H1 (cell line): ENCODE data around the gene SLC1A1. TPM values are rescaled to one million over a fixed set of nuclear protein-coding genes. Genes with fewer than 3 reads are reported as not detected.

ENCODE experiments used
- CTCF ChIA-PET: fragments of 300-600 bp; sonication (Branson Sonifier 250); formaldehyde crosslinking; loops from one replicate; lab custom pipeline; 2021; ENCODE audit not compliant: partially characterized antibody; lab: Charles Lee
- POLR2A ChIA-PET: fragments of 300-600 bp; sonication (Branson Sonifier 250); formaldehyde crosslinking; loops from one replicate; lab custom pipeline; 2021; ENCODE audit warnings: inconsistent platforms; ENCODE audit not compliant: partially characterized antibody; lab: Charles Lee
- DNase-seq, 2 experiments: peaks; one replicate each; pipeline versions ENCODE4 v3.0.0 to v3.0.0-alpha.2; 2010 to 2022; ENCODE audit warnings: low spot score in 2 of 2, low read depth in 1 of 2, mixed read lengths in 1 of 2
- FAIRE-seq: peaks from 2 replicates; lab custom pipeline; 2011; peaks lifted over from hg19 to GRCh38; lab: Jason Lieb, UNC
- H2AFZ ChIP-seq: 2 replicates; pipeline ENCODE4 v1.8.1; 2012; ENCODE audit warnings: low read length, inconsistent platforms
- H2AK5ac ChIP-seq: 2 replicates; pipeline ENCODE4 v1.6.1; 2013; ENCODE audit warnings: low read depth, low read length
- H2BK120ac ChIP-seq: replicated peaks from 2 replicates; pipeline ENCODE3; 2013; ENCODE audit warnings: low read depth, low read length, inconsistent platforms
- H2BK12ac ChIP-seq: 2 replicates; pipeline ENCODE4 v1.6.1; 2013; ENCODE audit warnings: low read depth, low read length
- H2BK15ac ChIP-seq: 2 replicates; pipeline ENCODE4 v1.6.1; 2013; ENCODE audit warnings: low read length
- H2BK20ac ChIP-seq: 2 replicates; pipeline ENCODE4 v1.6.1; 2013; ENCODE audit warnings: low read length
- H2BK5ac ChIP-seq: 2 replicates; pipeline ENCODE4 v1.6.1; 2013; ENCODE audit warnings: low read depth, low read length
- H3K14ac ChIP-seq: 2 replicates; pipeline ENCODE4 v1.6.1; 2013; ENCODE audit warnings: inconsistent platforms; ENCODE audit not compliant: insufficient read length
- H3K18ac ChIP-seq: 2 replicates; pipeline ENCODE4 v1.6.1; 2013; ENCODE audit warnings: low read length; ENCODE audit errors: extremely low read depth
- H3K23ac ChIP-seq: 2 replicates; pipeline ENCODE4 v1.6.1; 2013; ENCODE audit warnings: inconsistent platforms; ENCODE audit not compliant: insufficient read length
- H3K23me2 ChIP-seq: 2 replicates; pipeline ENCODE4 v1.6.1; 2013; ENCODE audit warnings: low read depth, low read length
- H3K27ac ChIP-seq: 2 replicates; pipeline ENCODE4 v1.6.1; 2011; ENCODE audit warnings: low read depth, low read length, inconsistent platforms
- H3K27me3 ChIP-seq, 4 experiments: replicated peaks in 1 of 4; 1 replicate in 1 of 4; 2 replicates in 3 of 4; pipeline versions ENCODE4 v1.6.1 to v1.8.1; 2011 to 2013; ENCODE audit warnings: low read length in 3 of 4, mild to moderate bottlenecking in 3 of 4, inconsistent platforms in 2 of 4, mixed read lengths in 2 of 4, moderate library complexity in 1 of 4; ENCODE audit not compliant: control insufficient read depth in 3 of 4, insufficient read depth in 3 of 4; ENCODE audit errors: extremely low read depth in 1 of 4
- H3K36me3 ChIP-seq, 4 experiments: 2 replicates each; pipeline versions ENCODE4 v1.6.1 to v1.8.1; 2011 to 2013; ENCODE audit warnings: mild to moderate bottlenecking in 4 of 4, low read length in 3 of 4, moderate library complexity in 2 of 4, control low read depth in 1 of 4, inconsistent platforms in 1 of 4; ENCODE audit not compliant: insufficient read depth in 4 of 4, control insufficient read depth in 2 of 4
- H3K4ac ChIP-seq: replicated peaks from 2 replicates; pipeline ENCODE3; 2013; ENCODE audit warnings: low read length, low read depth, mixed read lengths, inconsistent platforms; ENCODE audit not compliant: insufficient read length
- H3K4me1 ChIP-seq, 4 experiments: replicated peaks in 1 of 4; 1 replicate in 1 of 4; 2 replicates in 3 of 4; pipeline versions ENCODE4 v1.6.1 to v1.8.1; 2011 to 2013; ENCODE audit warnings: low read length in 3 of 4, inconsistent platforms in 2 of 4, mixed read lengths in 1 of 4; ENCODE audit not compliant: insufficient read depth in 4 of 4, control insufficient read depth in 3 of 4
- H3K4me2 ChIP-seq, 2 experiments: 2 replicates each; pipeline versions ENCODE4 v1.6.1 to v1.8.1; 2011 to 2013; ENCODE audit warnings: low read depth in 2 of 2, low read length in 2 of 2, control low read depth in 1 of 2, inconsistent platforms in 1 of 2, mild to moderate bottlenecking in 1 of 2; ENCODE audit not compliant: insufficient read depth in 1 of 2
- H3K4me3 ChIP-seq, 4 experiments: fragments of 200-600, 300-600 bp in 1 of 4; sonication (generic), shearing (Covaris generic), sonication (Bioruptor Twin) in 1 of 4; 2 replicates each; pipeline versions ENCODE4 v1.5.1 to v1.8.1; 2011 to 2016; ENCODE audit warnings: low read length in 4 of 4, low read depth in 3 of 4, control low read depth in 2 of 4, inconsistent platforms in 2 of 4, mild to moderate bottlenecking in 2 of 4, mixed read lengths in 1 of 4, moderate library complexity in 1 of 4; ENCODE audit not compliant: insufficient read depth in 2 of 4; ENCODE audit errors: extremely low read depth in 1 of 4
- H3K56ac ChIP-seq: replicated peaks from 2 replicates; pipeline ENCODE3; 2013; ENCODE audit warnings: low read depth, mild to moderate bottlenecking, mixed read lengths, low read length, inconsistent platforms; ENCODE audit not compliant: insufficient read length
- H3K79me1 ChIP-seq: 2 replicates; pipeline ENCODE4 v1.6.1; 2013; ENCODE audit warnings: low read depth, low read length, control low read depth
- H3K79me2 ChIP-seq, 2 experiments: 2 replicates each; pipeline versions ENCODE4 v1.6.1 to v1.8.1; 2012 to 2013; ENCODE audit warnings: low read length in 2 of 2, mild to moderate bottlenecking in 2 of 2, inconsistent platforms in 1 of 2; ENCODE audit not compliant: insufficient read depth in 2 of 2, control insufficient read depth in 1 of 2
- H3K9ac ChIP-seq, 4 experiments: replicated peaks in 1 of 4; 1 replicate in 1 of 4; 2 replicates in 3 of 4; pipeline versions ENCODE4 v1.6.1 to v1.8.1; 2011 to 2013; ENCODE audit warnings: low read depth in 3 of 4, low read length in 3 of 4, control low read depth in 2 of 4, mild to moderate bottlenecking in 2 of 4, moderate library complexity in 2 of 4, inconsistent platforms in 1 of 4; ENCODE audit errors: extremely low read depth in 1 of 4
- H3K9me3 ChIP-seq, 2 experiments: 2 replicates each; pipeline versions ENCODE4 v1.6.1 to v1.8.1; 2012 to 2013; ENCODE audit warnings: mild to moderate bottlenecking in 2 of 2, moderate library complexity in 2 of 2, control low read depth in 1 of 2, inconsistent platforms in 1 of 2, low read depth in 1 of 2, low read length in 1 of 2, mixed read lengths in 1 of 2; ENCODE audit not compliant: insufficient read depth in 2 of 2
- H4K20me1 ChIP-seq, 2 experiments: replicated peaks in 1 of 2; 2 replicates each; pipeline versions ENCODE3 to v1.8.1; 2011 to 2013; ENCODE audit warnings: inconsistent platforms in 2 of 2, low read length in 2 of 2, mild to moderate bottlenecking in 1 of 2; ENCODE audit not compliant: insufficient read depth in 2 of 2, control insufficient read depth in 1 of 2
- H4K5ac ChIP-seq: 2 replicates; pipeline ENCODE4 v1.6.1; 2013; ENCODE audit warnings: low read length, low read depth, mixed read lengths, inconsistent platforms; ENCODE audit not compliant: insufficient read length
- H4K8ac ChIP-seq: 2 replicates; pipeline ENCODE4 v1.8.0; 2013; ENCODE audit warnings: mild to moderate bottlenecking, moderate library complexity, low read length, inconsistent platforms; ENCODE audit not compliant: insufficient read depth; ENCODE audit errors: extremely low read depth
- H4K91ac ChIP-seq: replicated peaks from 2 replicates; pipeline ENCODE3; 2013; ENCODE audit warnings: low read length, mixed read lengths, inconsistent platforms; ENCODE audit not compliant: insufficient read length
- BRCA1 ChIP-seq: IDR thresholded peaks from 2 replicates; pipeline ENCODE4 v1.6.1; 2012; ENCODE audit warnings: low read depth, low read length, improper control_type of control experiment
- CHD1 ChIP-seq: IDR thresholded peaks from 2 replicates; pipeline ENCODE4 v1.6.1; 2012; ENCODE audit warnings: low read depth, low read length, improper control_type of control experiment
- FOSL1 ChIP-seq: IDR thresholded peaks from 2 replicates; pipeline ENCODE4 v1.6.1; 2011; ENCODE audit warnings: mild to moderate bottlenecking, low read depth, low read length, moderate library complexity; ENCODE audit not compliant: insufficient read depth
- GTF2F1 ChIP-seq: IDR thresholded peaks from 2 replicates; pipeline ENCODE4 v1.6.1; 2012; ENCODE audit warnings: low read depth, low read length, improper control_type of control experiment, borderline replicate concordance
- KDM5A ChIP-seq: fragments of 200-600 bp; IDR thresholded peaks from 2 replicates; pipeline ENCODE4 v1.7.1; 2012; ENCODE audit warnings: mild to moderate bottlenecking, low read length, inconsistent platforms, mixed read lengths
- POU5F1 ChIP-seq: IDR thresholded peaks from 2 replicates; pipeline ENCODE4 v1.6.1; 2011; ENCODE audit warnings: low read depth, mild to moderate bottlenecking, low read length, moderate library complexity
- RFX5 ChIP-seq: IDR thresholded peaks from 2 replicates; pipeline ENCODE4 v1.6.1; 2011; ENCODE audit warnings: low read depth, low read length, improper control_type of control experiment, borderline replicate concordance
- TAF1 ChIP-seq: IDR thresholded peaks from 2 replicates; pipeline ENCODE4 v1.6.1; 2011; ENCODE audit warnings: mild to moderate bottlenecking, low read depth, low read length
- WGBS, 2 experiments: shearing (Covaris generic) in 1 of 2; methylation state at CpG; one replicate each; pipeline versions ENCODE4 v1.1.6 to v1.1.7; 2013 to 2015; ENCODE audit warnings: low lambda C conversion rate in 2 of 2, mixed read lengths in 2 of 2, inconsistent platforms in 1 of 2, low coverage in 1 of 2, missing lambda C conversion rate in 1 of 2; ENCODE audit not compliant: insufficient replicate concordance in 2 of 2, insufficient coverage in 1 of 2, insufficient read length in 1 of 2; ENCODE audit errors: extremely low coverage in 1 of 2, missing lambda C conversion rate in 1 of 2; 5-methylcytosine and 5-hydroxymethylcytosine counted together
- polyA plus RNA-seq, 7 experiments: library from polyadenylated mRNA; depleted of rRNA in 3 of 7; stranded (reverse) in 5 of 7; unstranded in 2 of 7; fragments of >200 nt in 5 of 7; fragments of 200-250 nt in 2 of 7; gene quantifications; 1 replicate in 5 of 7; 2 replicates in 1 of 7; 4 replicates in 1 of 7; pipeline versions ENCODE4 v1.2.1 to v1.2.3, GENCODE V29; 2011 to 2013; ENCODE audit warnings: missing spikeins in 2 of 7, mixed read lengths in 2 of 7
- total RNA-seq: library from RNA; stranded (reverse); fragmentation: NEBNext Ultra II Directional; extraction: Animal tissue kit (Norgen Biotek cat#: 25700); gene quantifications from 2 replicates; pipeline ENCODE4 v1.2.1, GENCODE V29; 2021

Gene SLC1A1
- total and polyA plus RNA-seq, 2 of the 8 experiments (the other 6 are each of a cell fraction or from before 2014, with no cell fraction given), result 4.7 to 11.7 TPM

DNA sequence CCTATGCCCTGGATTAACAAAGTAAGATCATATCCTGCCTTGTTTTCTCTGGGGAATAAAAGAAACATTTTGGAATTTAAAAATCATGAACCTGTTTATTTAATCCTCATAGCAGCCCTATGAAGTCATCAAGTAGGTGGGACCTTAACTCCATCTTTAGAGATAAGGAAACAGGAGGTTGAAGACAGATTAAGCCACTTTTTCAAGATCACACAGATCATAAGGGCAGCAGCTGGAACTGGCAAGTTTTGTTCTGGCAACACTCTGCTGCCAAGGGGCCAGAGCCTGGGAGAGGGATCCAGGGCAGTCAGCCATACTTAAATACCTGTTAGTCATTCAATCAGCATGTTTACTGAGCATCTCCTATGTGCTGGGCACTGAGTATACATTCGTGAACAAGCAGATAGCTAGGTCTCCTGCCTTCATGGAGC lies 63.7 kb downstream of the SLC1A1 start:
- no peaks in the 10 kb centered on the region for H3K23me2 ChIP-seq
- no peak overlapping the region for H4K5ac ChIP-seq
- no peak overlapping the region for H2BK15ac ChIP-seq
- FAIRE-seq, result no peak
- TF ChIP-seq POU5F1, result no peak
- no peak for TF ChIP-seq TAF1
- no peak for TF ChIP-seq FOSL1
- no peak for TF ChIP-seq GTF2F1
- no peak for TF ChIP-seq KDM5A
- no peak for TF ChIP-seq BRCA1
- no peak for TF ChIP-seq CHD1
- no peak for TF ChIP-seq RFX5
- TF ChIP-seq, all 59 proteins: peak for 0
- no peak overlapping the region for H2AK5ac ChIP-seq
- 94% methylated on average over 1 of the region's 1 CpG; no CpG with 5 or more reads in 1 of the 2 experiments for WGBS, 2 experiments
- no peak overlapping the region for H2BK12ac ChIP-seq
- no peaks in the 10 kb centered on the region for H3K27me3 ChIP-seq
- no peak overlapping the region for H3K4me3 ChIP-seq
- H3K23ac ChIP-seq, result no peak overlapping the region
- no peak overlapping the region for H2BK120ac ChIP-seq
- H3K79me2 ChIP-seq, result no peaks in the 10 kb centered on the region
- no peak overlapping the region for H2BK5ac ChIP-seq
- H3K36me3 ChIP-seq, result no peaks in the 10 kb centered on the region
- DNase-seq, result no peak
- no peaks in the 10 kb centered on the region for H3K9me3 ChIP-seq
- no peak overlapping the region for H4K91ac ChIP-seq
- POLR2A ChIA-PET, result no interaction called here
- no peak overlapping the region for H3K4me2 ChIP-seq
- no peak overlapping the region for H3K14ac ChIP-seq
- no peak overlapping the region for H4K8ac ChIP-seq
- no peaks in the 10 kb centered on the region for H3K4me1 ChIP-seq
- H3K56ac ChIP-seq, result no peak overlapping the region
- no peak overlapping the region for H2BK20ac ChIP-seq
- no peak overlapping the region for H3K27ac ChIP-seq
- CTCF ChIA-PET, result interaction anchor here (0.6 to 2.2 kb wide), 5 partner anchors 16 to 171 kb away, joined by 3 to 5 read pairs (median 4); no protein-coding TSS in a partner anchor
- no peak overlapping the region for H3K18ac ChIP-seq
- H3K4ac ChIP-seq, result no peak overlapping the region
- no peaks in the 10 kb centered on the region for H3K79me1 ChIP-seq
- H3K9ac ChIP-seq, result no peak overlapping the region
- H4K20me1 ChIP-seq, result no peaks in the 10 kb centered on the region
- no peak overlapping the region for H2AFZ ChIP-seq
